Mesenchymal stem cell (in vitro differentiated cells and primary cell): Measurements from ENCODE around the gene FGFBP1. TPM values are rescaled to one million over a fixed set of nuclear protein-coding genes. Genes with fewer than 3 reads are reported as not detected.

Experiments
- DNase-seq: peaks from one replicate; pipeline ENCODE4 v3.0.0-alpha.2; 2013
- H2AFZ ChIP-seq: one replicate; pipeline ENCODE4 v1.6.1; 2013; ENCODE audit warnings: low read depth, mild to moderate bottlenecking, control low read depth, inconsistent platforms, low read length, moderate library complexity
- H2AK5ac ChIP-seq: 2 replicates; pipeline ENCODE4 v1.6.1; 2013; ENCODE audit warnings: low read length, moderate library complexity, mild to moderate bottlenecking, inconsistent platforms; ENCODE audit not compliant: severe bottlenecking
- H2BK120ac ChIP-seq: one replicate; pipeline ENCODE4 v1.6.1; 2013; ENCODE audit warnings: low read depth, mild to moderate bottlenecking, inconsistent platforms, low read length, moderate library complexity
- H2BK12ac ChIP-seq, 2 experiments: one replicate each; pipeline ENCODE4 v1.6.1; 2013; ENCODE audit warnings: inconsistent platforms in 2 of 2, low read length in 2 of 2, mild to moderate bottlenecking in 2 of 2, moderate library complexity in 2 of 2, control low read depth in 1 of 2
- H2BK15ac ChIP-seq: one replicate; pipeline ENCODE4 v1.6.1; 2013; ENCODE audit warnings: mild to moderate bottlenecking, low read depth, inconsistent platforms; ENCODE audit not compliant: poor library complexity, severe bottlenecking
- H2BK5ac ChIP-seq: 2 replicates; pipeline ENCODE4 v1.6.1; 2013; ENCODE audit warnings: low read depth, mild to moderate bottlenecking, low read length, control low read depth, inconsistent platforms; ENCODE audit not compliant: poor library complexity, severe bottlenecking
- H3K14ac ChIP-seq, 2 experiments: one replicate each; pipeline ENCODE4 v1.6.1; 2013; ENCODE audit warnings: inconsistent platforms in 2 of 2, low read length in 2 of 2, control low read depth in 1 of 2, mild to moderate bottlenecking in 1 of 2, moderate library complexity in 1 of 2
- H3K18ac ChIP-seq, 2 experiments: one replicate each; pipeline ENCODE4 v1.6.1; 2013; ENCODE audit warnings: inconsistent platforms in 2 of 2, low read length in 2 of 2, control low read depth in 1 of 2, low read depth in 1 of 2, mild to moderate bottlenecking in 1 of 2
- H3K23ac ChIP-seq, 2 experiments: one replicate each; pipeline ENCODE4 v1.6.1; 2013; ENCODE audit warnings: inconsistent platforms in 2 of 2, low read length in 2 of 2, mild to moderate bottlenecking in 2 of 2, moderate library complexity in 2 of 2, control low read depth in 1 of 2
- H3K27ac ChIP-seq: 2 replicates; pipeline ENCODE4 v1.5.1; 2013; ENCODE audit warnings: mild to moderate bottlenecking, moderate library complexity, low read length, control low read depth, inconsistent platforms; ENCODE audit not compliant: poor library complexity, severe bottlenecking
- H3K27me3 ChIP-seq, 2 experiments: 2 replicates each; pipeline versions ENCODE4 v1.6.1 to v1.7.0; 2013; ENCODE audit warnings: low read length in 2 of 2, mild to moderate bottlenecking in 2 of 2, moderate library complexity in 2 of 2, control low read depth in 1 of 2, inconsistent platforms in 1 of 2; ENCODE audit not compliant: control insufficient read depth in 1 of 2, insufficient read depth in 1 of 2
- H3K36me3 ChIP-seq, 2 experiments: 2 replicates each; pipeline versions ENCODE4 v1.6.1 to v1.7.0; 2013; ENCODE audit warnings: low read length in 2 of 2, control low read depth in 1 of 2, inconsistent platforms in 1 of 2, low read depth in 1 of 2, mild to moderate bottlenecking in 1 of 2; ENCODE audit not compliant: insufficient read depth in 2 of 2, control insufficient read depth in 1 of 2
- H3K4ac ChIP-seq, 2 experiments: one replicate each; pipeline ENCODE4 v1.6.1; 2013; ENCODE audit warnings: inconsistent platforms in 2 of 2, low read length in 2 of 2, mild to moderate bottlenecking in 2 of 2, moderate library complexity in 2 of 2, control low read depth in 1 of 2, low read depth in 1 of 2
- H3K4me1 ChIP-seq: 2 replicates; pipeline ENCODE4 v1.6.1; 2013; ENCODE audit warnings: low read depth, low read length, control low read depth; ENCODE audit not compliant: control insufficient read depth, insufficient read depth
- H3K4me2 ChIP-seq: 2 replicates; pipeline ENCODE4 v1.6.1; 2013; ENCODE audit warnings: low read length, mild to moderate bottlenecking, inconsistent platforms; ENCODE audit not compliant: poor library complexity, severe bottlenecking
- H3K4me3 ChIP-seq, 2 experiments: 2 replicates each; pipeline versions ENCODE4 v1.5.1 to v1.7.0; 2013; ENCODE audit warnings: low read length in 2 of 2, mild to moderate bottlenecking in 2 of 2, control low read depth in 1 of 2, low read depth in 1 of 2; ENCODE audit not compliant: insufficient read depth in 1 of 2
- H3K79me1 ChIP-seq: replicated peaks from 2 replicates; pipeline ENCODE4 v1.6.1; 2013; ENCODE audit warnings: mild to moderate bottlenecking, control low read depth, low read length, inconsistent platforms; ENCODE audit not compliant: poor library complexity, severe bottlenecking
- H3K9ac ChIP-seq: 2 replicates; pipeline ENCODE4 v1.7.0; 2013; ENCODE audit warnings: mild to moderate bottlenecking, low read length, moderate library complexity
- H3K9me3 ChIP-seq: 2 replicates; pipeline ENCODE4 v1.7.0; 2013; ENCODE audit warnings: mild to moderate bottlenecking, low read length; ENCODE audit not compliant: control insufficient read depth
- H4K8ac ChIP-seq: one replicate; pipeline ENCODE4 v1.6.1; 2013; ENCODE audit warnings: inconsistent platforms, mild to moderate bottlenecking, low read length, moderate library complexity
- H4K91ac ChIP-seq: one replicate; pipeline ENCODE4 v1.6.1; 2013; ENCODE audit warnings: mild to moderate bottlenecking, low read length, inconsistent platforms
- WGBS: methylation state at CpG from one replicate; pipeline ENCODE4 v1.1.7; 2013; ENCODE audit warnings: mixed read lengths; 5-methylcytosine and 5-hydroxymethylcytosine counted together
- polyA plus RNA-seq, 2 experiments: library from polyadenylated mRNA; stranded (reverse); fragments of 200-250 nt; gene quantifications; one replicate each; pipeline ENCODE4 v1.2.3, GENCODE V29; 2013

Gene FGFBP1
- polyA plus RNA-seq (2013, experiment 1 of 2): not detected
- polyA plus RNA-seq (2013, experiment 2 of 2): not detected

- Histone ChIP-seq H3K27me3 (peaks cover 0 to 3% of the 10 kb centered on the region in 2 experiments), H3K79me1 (no peaks in the 10 kb centered on the region), H3K27ac (no peak within 1 kb of the TSS), H3K9me3 (no peaks in the 10 kb centered on the region), H3K4me1 (peaks cover 5% of the 10 kb centered on the region), H2BK120ac (no peak within 1 kb of the TSS), H2AFZ (no peak within 1 kb of the TSS), H2BK15ac (no peak within 1 kb of the TSS), H3K18ac (no peak within 1 kb of the TSS), H3K4me2 (no peak within 1 kb of the TSS), H2AK5ac (no peak within 1 kb of the TSS), H3K9ac (no peak within 1 kb of the TSS), H3K4ac (no peak within 1 kb of the TSS), H3K36me3 (no peaks in the 10 kb centered on the region), H3K4me3 (no peak within 1 kb of the TSS), H4K91ac (no peak within 1 kb of the TSS), H3K14ac (no peak within 1 kb of the TSS), H2BK12ac (no peak within 1 kb of the TSS), H3K23ac (no peak within 1 kb of the TSS), H2BK5ac (no peak within 1 kb of the TSS), H4K8ac (no peak within 1 kb of the TSS)
- no CpG with 5 or more reads among the region's 4 CpGs for WGBS
- no peak for DNase-seq
These were observed at the start of gene FGFBP1 for GRCh38 chr4:15938640-15939039. TSS of gene FGFBP1 (minus strand) at chr4:15938740. CDS start at chr4:15936632, 2,108 bp downstream.

GRCh38 chr4:15988222-15988621 lies 49.7 kb upstream of the FGFBP1 start:
- Histone ChIP-seq H2BK120ac (no peak overlapping the region), H3K4me3 (no peak overlapping the region), H3K23ac (no peak overlapping the region), H3K27ac (no peak overlapping the region), H2BK12ac (no peak overlapping the region), H3K79me1 (no peaks in the 10 kb centered on the region), H3K4ac (no peak overlapping the region), H2BK15ac (no peak overlapping the region), H2AFZ (no peak overlapping the region), H2BK5ac (no peak overlapping the region), H3K4me1 (peaks cover 3% of the 10 kb centered on the region), H3K36me3 (peaks cover 0 to 13% of the 10 kb centered on the region in 2 experiments), H3K9ac (no peak overlapping the region), H3K4me2 (no peak overlapping the region), H4K8ac (no peak overlapping the region), H3K14ac (no peak overlapping the region), H2AK5ac (no peak overlapping the region), H3K18ac (no peak overlapping the region), H3K27me3 (peaks cover 0 to 7% of the 10 kb centered on the region in 2 experiments), H4K91ac (no peak overlapping the region), H3K9me3 (no peaks in the 10 kb centered on the region)
- DNase-seq: no peak
- WGBS: no CpG with 5 or more reads among the region's 1 CpG

GRCh38 chr4:15986907-15987306 lies 48.4 kb upstream of the FGFBP1 start:
- H3K4me2 ChIP-seq: no peak overlapping the region
- no peak overlapping the region for H3K4me3 ChIP-seq
- no peak overlapping the region for H4K91ac ChIP-seq
- H3K14ac ChIP-seq: no peak overlapping the region
- H3K4ac ChIP-seq: no peak overlapping the region
- no peaks in the 10 kb centered on the region for H3K79me1 ChIP-seq
- H3K9me3 ChIP-seq: no peaks in the 10 kb centered on the region
- H2BK5ac ChIP-seq: no peak overlapping the region
- H3K18ac ChIP-seq: no peak overlapping the region
- peaks cover 0 to 3% of the 10 kb centered on the region in 2 experiments for H3K27me3 ChIP-seq
- no peak overlapping the region for H2BK12ac ChIP-seq
- WGBS: 88% methylated on average over 5 of the region's 5 CpGs
- H3K4me1 ChIP-seq: peaks cover 8% of the 10 kb centered on the region
- H2BK15ac ChIP-seq: no peak overlapping the region
- H2AFZ ChIP-seq: no peak overlapping the region
- H2BK120ac ChIP-seq: no peak overlapping the region
- H2AK5ac ChIP-seq: no peak overlapping the region
- no peak overlapping the region for H3K23ac ChIP-seq
- no peak for DNase-seq
- peaks cover 0 to 15% of the 10 kb centered on the region in 2 experiments for H3K36me3 ChIP-seq
- no peak overlapping the region for H4K8ac ChIP-seq
- no peak overlapping the region for H3K27ac ChIP-seq
- H3K9ac ChIP-seq: no peak overlapping the region

- WGBS: 84% methylated on average over 2 of the region's 2 CpGs
- no peak overlapping the region for H2BK120ac ChIP-seq
- H2BK15ac ChIP-seq: no peak overlapping the region
- H3K9me3 ChIP-seq: no peaks in the 10 kb centered on the region
- peaks cover 0 to 10% of the 10 kb centered on the region in 2 experiments for H3K36me3 ChIP-seq
- no peak overlapping the region for H3K4me2 ChIP-seq
- H2BK12ac ChIP-seq: no peak overlapping the region
- H2BK5ac ChIP-seq: no peak overlapping the region
- peak overlapping the region; percentile 51 for H3K27ac ChIP-seq
- H3K14ac ChIP-seq: no peak overlapping the region
- no peak for DNase-seq
- no peak overlapping the region for H2AK5ac ChIP-seq
- peaks cover 0 to 3% of the 10 kb centered on the region in 2 experiments for H3K27me3 ChIP-seq
- H3K9ac ChIP-seq: no peak overlapping the region
- H3K4me1 ChIP-seq: peaks cover 8% of the 10 kb centered on the region
- H3K18ac ChIP-seq: no peak overlapping the region
- no peaks in the 10 kb centered on the region for H3K79me1 ChIP-seq
- H3K4me3 ChIP-seq: no peak overlapping the region
- H3K4ac ChIP-seq: no peak overlapping the region
- no peak overlapping the region for H4K8ac ChIP-seq
- H3K23ac ChIP-seq: no peak overlapping the region
- no peak overlapping the region for H4K91ac ChIP-seq
- H2AFZ ChIP-seq: no peak overlapping the region
These were observed 45.1 kb upstream of the FGFBP1 start for GRCh38 chr4:15983610-15984009.
